Ammon's horn (tissue), 1 donor: ENCODE results near the gene LRRC56.
A peak's percentile ranks its signal among the peaks of the same experiment; 100 is the strongest.

Source experiments
- DNase-seq: peaks from one replicate; pipeline ENCODE4 v3.0.0-alpha.2; 2016; ENCODE audit warnings: low spot score

The LRRC56 gene

GRCh38 chr11:536841-537621 lies at the start of gene LRRC56:
Gene LRRC56, plus strand, starts transcription at chr11:537527. Its CDS starts 3,158 bp downstream, at chr11:540685.
- DNase-seq, result no peak

GRCh38 chr11:487571-488021 lies 49.7 kb upstream of the LRRC56 start:
- no peak for DNase-seq

- DNase-seq, result no peak
Observed at GRCh38 chr11:488062-488461, 49.3 kb upstream of the LRRC56 start.

GRCh38 chr11:488579-488978 lies 48.7 kb upstream of the LRRC56 start:
- DNase-seq, result no peak

- DNase-seq, result no peak
Observed at GRCh38 chr11:488992-489391, 48.3 kb upstream of the LRRC56 start.

- no peak for DNase-seq
Observed at GRCh38 chr11:489610-490185, 47.6 kb upstream of the LRRC56 start.

GRCh38 chr11:490186-490929 lies 47.0 kb upstream of the LRRC56 start:
- no peak for DNase-seq

GRCh38 chr11:490930-491260 lies 46.4 kb upstream of the LRRC56 start:
- DNase-seq, result no peak

GRCh38 chr11:491358-491757 lies 46.0 kb upstream of the LRRC56 start:
- DNase-seq, result no peak

- DNase-seq, result no peak
Observed at GRCh38 chr11:492427-493226, 44.7 kb upstream of the LRRC56 start.

GRCh38 chr11:494761-495536 lies 42.4 kb upstream of the LRRC56 start:
- DNase-seq, result peak; percentile 94

- DNase-seq, result no peak
Observed at GRCh38 chr11:495537-495931, 41.8 kb upstream of the LRRC56 start.

- no peak for DNase-seq
Observed at GRCh38 chr11:496834-497564, 40.3 kb upstream of the LRRC56 start.

GRCh38 chr11:497565-498296 lies 39.6 kb upstream of the LRRC56 start:
- DNase-seq, result peak; percentile 4

- DNase-seq, result peak; percentile 2
Observed at GRCh38 chr11:498297-499181, 38.8 kb upstream of the LRRC56 start.

GRCh38 chr11:499201-500076 lies 37.9 kb upstream of the LRRC56 start:
- peak; percentile 1 for DNase-seq

GRCh38 chr11:501001-501682 lies 36.2 kb upstream of the LRRC56 start:
- peak; percentile 1 for DNase-seq
